Dermis microvascular lymphatic vessel endothelial cell (primary cell): Measurements from ENCODE around the gene NR1H4. TPM values are rescaled to one million over a fixed set of nuclear protein-coding genes. Genes with fewer than 3 reads are reported as not detected.
"Not testable (repeated sequence)": the region's sequence is repeated elsewhere in the genome, so short reads cannot be mapped to it uniquely, and the experiment has no call there.

ENCODE experiments used
- DNase-seq, 2 donors: peaks; one replicate each; pipeline versions ENCODE4 v3.0.0 to v3.0.0-alpha.2; 2010; ENCODE audit warnings: low read depth in 2 of 2
- total RNA-seq: library from RNA; depleted of rRNA; stranded (reverse); fragments of >200 nt; gene quantifications from 2 replicates; pipeline ENCODE4 v1.2.1, GENCODE V29; 2014

The NR1H4 gene
- total RNA-seq, 1 donor from 2014 or later, result not detected

DNA sequence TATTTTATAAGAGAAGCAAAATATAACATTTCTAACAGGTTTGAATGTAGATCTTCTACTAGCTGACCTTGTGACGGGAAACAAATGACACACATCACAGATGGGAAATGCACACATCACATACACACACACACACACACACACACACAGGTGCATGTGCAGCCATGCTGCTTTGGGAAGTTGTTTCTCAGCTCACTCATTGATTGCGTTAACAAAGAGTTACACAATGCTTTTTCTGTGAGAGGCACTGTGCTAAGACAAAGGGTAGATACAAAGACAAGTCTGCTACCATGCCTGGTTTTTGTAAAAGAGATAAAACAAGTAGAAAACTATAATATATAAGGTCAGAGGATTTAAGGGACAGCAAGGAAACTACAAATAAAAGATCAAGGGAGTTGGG is 1.3 kb upstream of the NR1H4 start:
- DNase-seq, result no peak

GRCh38 chr12:100473050-100473715 is 483 bp upstream of the NR1H4 start:
- DNase-seq, result no peak

DNA sequence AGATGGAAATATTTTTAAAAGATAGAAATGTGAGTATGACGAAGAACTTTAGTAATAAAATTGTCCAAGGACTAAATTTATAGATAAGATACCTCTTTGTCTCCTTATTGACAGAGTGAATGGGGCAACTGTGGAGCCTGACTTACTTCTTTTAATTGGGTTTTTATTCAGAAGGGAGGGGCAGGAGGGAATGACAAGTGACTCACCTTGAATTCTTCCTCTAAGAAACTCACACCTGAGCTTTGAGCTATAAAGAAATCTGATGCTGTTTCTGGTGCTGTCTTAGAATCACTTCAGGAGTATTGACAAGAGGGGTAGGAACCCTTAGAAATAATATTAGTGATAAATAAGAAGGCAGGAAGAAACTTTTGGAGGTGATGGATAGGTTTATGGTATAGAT is 951 bp downstream of the NR1H4 start:
- DNase-seq, result no peak

GRCh38 chr12:100476013-100476751 is 2.5 kb downstream of the NR1H4 start:
- DNase-seq, result no peak

- no peak for DNase-seq
Observed at GRCh38 chr12:100481021-100481420, 7.4 kb downstream of the NR1H4 start.

DNA sequence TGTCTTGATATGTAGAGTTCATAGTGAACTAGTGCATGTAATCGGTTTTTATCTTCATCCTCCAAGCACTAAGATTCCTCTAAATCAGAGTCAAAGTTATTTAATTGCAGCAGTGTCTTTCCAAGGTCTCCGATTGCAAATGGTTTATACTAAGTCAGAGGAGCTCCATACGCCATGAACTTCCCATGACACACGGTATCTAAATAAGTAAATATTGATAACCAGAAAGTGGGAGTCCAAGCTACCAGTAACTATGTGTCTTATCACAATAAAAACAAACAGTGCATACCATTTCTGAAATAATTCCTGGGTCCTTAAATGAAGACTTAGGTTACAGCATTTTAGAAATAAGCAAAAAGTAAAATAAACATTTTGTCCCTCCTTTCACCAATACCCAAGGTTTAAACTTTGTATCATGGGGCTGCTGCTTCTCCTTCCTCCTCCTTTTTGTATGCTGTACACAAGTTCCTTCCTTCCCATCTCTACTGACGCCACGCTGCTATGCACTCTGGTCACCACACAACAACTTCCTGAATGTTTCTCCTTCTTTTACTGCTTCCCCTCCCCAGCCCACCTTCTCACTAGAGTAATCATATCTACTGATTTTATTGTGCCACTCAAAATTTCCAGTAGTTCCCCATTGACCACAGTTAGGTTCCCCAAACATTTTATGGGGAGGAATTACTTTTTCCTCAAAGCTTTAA is 10.7 kb downstream of the NR1H4 start:
- DNase-seq, result no peak

- DNase-seq, result no peak
Observed at GRCh38 chr12:100484891-100485471, 11.3 kb downstream of the NR1H4 start.

- no peak for DNase-seq
Observed at GRCh38 chr12:100485983-100486382, 12.3 kb downstream of the NR1H4 start.

DNA sequence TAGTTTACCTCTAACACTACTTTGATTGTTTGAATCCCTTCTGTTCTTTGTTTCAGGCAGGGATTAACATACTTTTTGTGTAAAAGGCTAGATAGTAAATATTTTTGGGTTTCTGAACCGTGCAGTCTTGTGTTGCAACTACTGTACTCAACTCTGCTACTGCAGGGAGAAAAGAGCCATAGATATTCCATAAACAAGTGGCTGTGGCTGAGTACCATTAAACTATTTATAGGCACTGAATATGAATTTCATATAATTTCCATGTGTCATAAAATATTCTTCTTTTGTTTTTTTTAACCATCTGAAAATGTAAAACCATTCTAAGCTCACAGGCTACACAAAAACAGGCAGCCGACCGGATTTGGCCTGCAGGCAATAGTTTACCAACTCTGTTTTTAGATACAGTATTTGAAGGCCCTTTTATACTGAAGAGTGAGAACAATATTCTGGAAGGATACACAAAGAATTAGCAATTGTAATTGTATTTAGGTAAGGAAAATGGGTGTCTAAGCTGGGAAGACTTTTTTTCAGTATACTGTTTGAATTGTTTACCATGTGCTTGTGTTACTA is 15.7 kb downstream of the NR1H4 start:
- DNase-seq, result peak in 1 of 2 donors; percentile 3

- no peak for DNase-seq
Observed at GRCh38 chr12:100490056-100490455, 16.4 kb downstream of the NR1H4 start.

GRCh38 chr12:100491104-100491503 is 17.4 kb downstream of the NR1H4 start:
- no peak for DNase-seq

DNA sequence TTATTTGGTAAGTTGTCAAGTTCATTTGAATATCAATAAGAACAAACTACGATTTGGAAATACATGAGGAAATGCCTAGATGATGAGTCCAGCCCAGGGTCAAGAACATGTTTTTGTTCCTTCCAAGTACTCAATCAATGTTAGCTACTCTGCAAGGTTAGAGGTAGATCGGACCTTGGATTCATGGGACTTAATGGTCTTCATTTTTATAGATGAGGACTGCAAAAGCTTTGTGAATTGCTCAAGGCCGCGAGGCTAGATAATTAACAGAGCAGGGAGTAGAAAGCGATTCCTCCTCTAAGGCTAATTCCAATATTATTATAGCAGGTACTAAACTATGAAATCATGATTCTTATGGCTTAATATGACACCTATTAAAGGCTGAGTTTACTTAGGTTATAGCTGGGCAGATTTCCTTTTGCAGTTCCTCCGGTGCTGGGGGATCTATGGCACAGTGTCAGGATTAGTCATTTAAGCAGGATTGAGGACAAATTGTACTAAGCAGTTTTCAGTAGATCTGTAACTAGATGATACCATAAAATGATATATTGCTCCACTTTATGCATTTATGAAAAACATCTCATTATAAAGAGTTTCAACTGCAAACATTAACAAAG is 19.8 kb downstream of the NR1H4 start:
- DNase-seq, result no peak

DNA sequence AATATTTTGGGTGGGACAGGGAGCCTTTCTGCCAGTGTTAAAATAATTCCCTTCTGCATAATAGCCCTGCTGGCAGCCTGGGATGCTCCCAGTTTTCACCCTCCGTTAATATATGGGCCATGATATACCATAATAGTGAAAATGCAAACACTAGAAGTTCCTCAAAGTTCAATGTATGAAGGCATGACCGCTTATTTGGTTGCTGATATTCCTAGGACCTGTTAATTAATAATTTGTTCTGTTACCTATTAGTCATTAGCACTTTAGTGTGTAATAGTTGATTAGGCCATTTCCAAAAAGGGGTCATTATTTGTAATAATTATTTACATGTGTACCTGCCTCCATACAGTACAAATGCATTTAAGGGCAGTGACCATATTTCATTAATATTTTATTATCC is 20.4 kb downstream of the NR1H4 start:
- no peak for DNase-seq

GRCh38 chr12:100494538-100494937 is 20.9 kb downstream of the NR1H4 start:
- DNase-seq, result no peak

DNA sequence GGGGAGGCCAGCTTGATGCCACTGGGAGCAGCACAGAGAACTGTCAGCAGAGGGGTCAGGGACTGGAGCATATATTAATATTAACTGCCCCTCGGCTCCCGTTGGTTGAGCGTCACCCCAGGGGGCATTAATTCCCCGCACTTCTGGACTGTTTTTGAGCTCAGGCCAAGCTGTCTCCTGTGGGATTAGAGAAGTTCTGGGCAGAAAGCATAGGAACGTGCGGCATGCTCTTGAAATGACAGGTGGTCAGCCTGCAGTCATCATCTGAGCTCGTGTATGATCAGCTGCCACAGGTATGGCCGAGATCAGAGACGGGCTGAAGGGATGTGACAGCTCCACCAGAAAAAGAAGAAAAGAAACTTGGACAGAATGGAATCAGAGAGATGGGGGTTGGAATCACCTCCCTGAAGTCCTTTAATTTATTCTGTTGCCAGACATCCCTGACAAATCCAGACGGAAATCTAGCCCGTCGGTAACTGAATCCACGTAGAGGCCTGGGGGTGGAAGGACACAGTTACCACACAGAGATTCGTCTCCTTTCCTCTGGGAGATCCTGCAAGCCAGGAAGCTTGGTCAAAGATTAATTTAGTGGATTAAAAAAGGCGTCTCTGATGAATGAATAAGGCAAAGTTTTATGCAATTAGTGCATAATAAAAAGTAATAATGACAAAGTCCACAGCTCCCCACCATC is 23.6 kb downstream of the NR1H4 start:
- DNase-seq, result no peak

DNA sequence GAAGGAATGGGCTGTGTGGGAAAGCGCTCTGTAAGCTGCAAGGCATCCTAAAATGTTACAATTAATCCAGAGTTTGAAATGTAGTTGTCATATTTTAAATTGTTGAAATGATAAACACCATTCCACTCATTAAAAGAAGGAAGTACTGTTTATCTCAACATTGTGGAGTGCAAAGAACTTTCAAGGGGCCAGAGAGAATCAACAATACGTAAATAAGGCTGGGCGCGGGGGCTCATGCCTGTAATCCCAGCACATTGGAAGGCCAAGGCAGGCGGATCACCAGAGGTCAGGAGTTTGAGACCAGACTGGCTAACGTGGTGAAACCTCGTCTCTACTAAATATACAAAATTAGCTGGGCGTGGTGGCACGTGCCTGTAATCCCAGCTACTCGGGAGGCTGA is 24.5 kb downstream of the NR1H4 start:
- no peak for DNase-seq

GRCh38 chr12:100499416-100499815 is 25.8 kb downstream of the NR1H4 start:
- DNase-seq, result no peak

DNA sequence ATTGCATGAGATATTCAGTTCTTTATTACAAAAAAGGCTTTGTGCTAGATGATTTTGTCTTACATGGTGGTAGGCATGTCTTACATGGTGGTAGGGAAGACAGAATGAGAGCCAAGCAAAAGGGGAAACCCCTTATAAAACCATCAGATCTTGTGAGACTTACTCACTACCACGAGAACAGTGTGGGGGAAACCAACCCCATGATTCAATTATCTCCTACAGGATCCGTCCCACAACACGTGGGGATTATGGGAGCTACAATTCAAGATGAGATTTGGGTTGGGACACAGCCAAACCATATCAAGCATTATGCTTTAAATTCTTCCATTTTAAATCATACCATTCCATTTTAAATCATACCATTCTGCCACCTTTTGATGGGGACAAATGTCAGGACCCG is 29.1 kb downstream of the NR1H4 start:
- not testable (repeated sequence) for DNase-seq

GRCh38 chr12:100503228-100503628 is 29.6 kb downstream of the NR1H4 start:
- DNase-seq, result no peak

- DNase-seq, result no peak
Observed at GRCh38 chr12:100504804-100505203, 31.1 kb downstream of the NR1H4 start.

- DNase-seq, result no peak
Observed at GRCh38 chr12:100508751-100509150, 35.1 kb downstream of the NR1H4 start.
